BJ (cell line): ENCODE data around the gene DUSP15. TPM values are rescaled to one million over a fixed set of nuclear protein-coding genes. Genes with fewer than 3 reads are reported as not detected.

ENCODE experiments used
- CTCF ChIA-PET: fragments of 350-600 bp; formaldehyde crosslinking; extraction: SDS; loops from one replicate; lab custom pipeline; 2021; ENCODE audit warnings: antibody characterized with exemption, inconsistent platforms; lab: Yijun Ruan, JAX
- POLR2A ChIA-PET: fragments of 300-600 bp; sonication (Branson Sonifier 250); formaldehyde crosslinking; extraction: SDS; loops from one replicate; lab custom pipeline; 2021; ENCODE audit warnings: antibody characterized with exemption; lab: Charles Lee
- DNase-seq: peaks from one replicate; pipeline ENCODE4 v3.0.0-alpha.2; 2011; ENCODE audit warnings: low read depth
- H3K27me3 ChIP-seq: 2 replicates; pipeline ENCODE4 v1.6.0; 2011; ENCODE audit warnings: low read length; ENCODE audit not compliant: control insufficient read depth, insufficient read depth
- H3K36me3 ChIP-seq: 2 replicates; pipeline ENCODE4 v1.5.1; 2011; ENCODE audit warnings: low read length; ENCODE audit not compliant: control insufficient read depth, insufficient read depth
- H3K4me3 ChIP-seq: 2 replicates; pipeline ENCODE4 v1.5.1; 2011; ENCODE audit warnings: low read depth, mild to moderate bottlenecking, control low read depth, low read length
- CTCF ChIP-seq: IDR thresholded peaks from 2 replicates; pipeline ENCODE4 v1.5.1; 2011; ENCODE audit warnings: low read depth, mild to moderate bottlenecking, control low read depth, inconsistent platforms, low read length, moderate library complexity; ENCODE audit not compliant: insufficient read depth
- polyA plus RNA-seq: library from polyadenylated mRNA; depleted of rRNA; stranded (reverse); fragments of >200 nt; gene quantifications from 2 replicates; pipeline ENCODE4 v1.2.3, GENCODE V29; 2011

DUSP15 gene
- polyA plus RNA-seq, 1 experiment = 0.09 TPM

- H3K4me3 ChIP-seq = no peak overlapping the region
- no peaks in the 10 kb centered on the region for H3K36me3 ChIP-seq
- TF ChIP-seq CTCF = no peak
- ChIA-PET POLR2A (no interaction called here), CTCF (interaction anchor here (1.2 to 2.5 kb wide), 3 partner anchors 16 to 222 kb away, joined by 3 to 16 read pairs (median 4); no protein-coding TSS in a partner anchor)
- peaks cover 37% of the 10 kb centered on the region for H3K27me3 ChIP-seq
- DNase-seq = no peak
These were observed 1.3 kb downstream of the DUSP15 start for GRCh38 chr20:31868853-31869672.

- no peak for TF ChIP-seq CTCF
- Histone ChIP-seq H3K36me3 (no peaks in the 10 kb centered on the region), H3K4me3 (no peak overlapping the region), H3K27me3 (peaks cover 35% of the 10 kb centered on the region)
- no peak for DNase-seq
- POLR2A ChIA-PET = no interaction called here
- CTCF ChIA-PET = no interaction called here
These were observed 4.1 kb downstream of the DUSP15 start for GRCh38 chr20:31866221-31866620.

- no peak for TF ChIP-seq CTCF
- peaks cover 39% of the 10 kb centered on the region for H3K27me3 ChIP-seq
- no peaks in the 10 kb centered on the region for H3K36me3 ChIP-seq
- CTCF ChIA-PET = interaction anchor here (1.0 to 5.2 kb wide), 2 partner anchors 12 to 17 kb away, joined by 3 to 54 read pairs; no protein-coding TSS in a partner anchor
- POLR2A ChIA-PET = no interaction called here
- no peak for DNase-seq
- no peak overlapping the region for H3K4me3 ChIP-seq
These were observed 5.6 kb downstream of the DUSP15 start for GRCh38 chr20:31864521-31865400.

GRCh38 chr20:31863296-31864085 is 6.8 kb downstream of the DUSP15 start:
- Histone ChIP-seq H3K36me3 (no peaks in the 10 kb centered on the region), H3K27me3 (peaks cover 35% of the 10 kb centered on the region), H3K4me3 (no peak overlapping the region)
- ChIA-PET CTCF (interaction anchor here (1.1 to 5.2 kb wide), 3 partner anchors 11 to 228 kb away, joined by 3 to 54 read pairs (median 11); no protein-coding TSS in a partner anchor), POLR2A (no interaction called here)
- TF ChIP-seq CTCF = no peak
- no peak for DNase-seq
